Activated T-helper 2 cell treated with anti-CD3 and anti-CD28 coated beads, Interferon-gamma antibody, Interleukin-2, Interleukin-4, amounts not matched to agents 10 μg/mL and 5 μg/mL and 100 μg/mL, durations not matched to agents 14 hours and 24 hours and 36 hours (primary cell): ENCODE results near the gene SSBP4. TPM values are rescaled to one million over a fixed set of nuclear protein-coding genes. Genes with fewer than 3 reads are reported as not detected.
"Not testable (repeated sequence)": the region's sequence is repeated elsewhere in the genome, so short reads cannot be mapped to it uniquely, and the experiment has no call there.

Experiments
- DNase-seq: peaks from one replicate; pipeline ENCODE4 v3.0.0; 2021; ENCODE audit warnings: low spot score
- H3K27ac Mint-ChIP-seq: one replicate; pipeline ENCODE4 v1.8.0; 2021; ENCODE audit warnings: mixed read lengths
- H3K27me3 Mint-ChIP-seq: one replicate; pipeline ENCODE4 v1.8.0; 2021; ENCODE audit warnings: low read depth, mixed read lengths
- H3K36me3 Mint-ChIP-seq: one replicate; pipeline ENCODE4 v1.8.0; 2021; ENCODE audit warnings: low read depth, mixed read lengths
- H3K4me1 Mint-ChIP-seq: one replicate; pipeline ENCODE4 v1.8.0; 2021; ENCODE audit warnings: low read depth, mixed read lengths
- H3K4me3 Mint-ChIP-seq: one replicate; pipeline ENCODE4 v1.8.0; 2021; ENCODE audit warnings: low read depth, mild to moderate bottlenecking, moderate library complexity, mixed read lengths
- H3K9me3 Mint-ChIP-seq: one replicate; pipeline ENCODE4 v1.8.0; 2021; ENCODE audit warnings: mixed read lengths
- intact Hi-C: fragments of 100-400 bp; cut with micrococcal nuclease; formaldehyde crosslinking; loops from one replicate; pipeline ENCODE4 v1.15.1; 2023
- total RNA-seq: library from RNA; stranded (reverse); gene quantifications from 2 replicates; pipeline ENCODE4 v1.2.3, GENCODE V29; 2022

The SSBP4 gene
- total RNA-seq = 133 and 146 TPM in 2 replicates

- Mint-ChIP-seq H3K27me3 (no peaks in the 10 kb centered on the region), H3K9me3 (no peaks in the 10 kb centered on the region), H3K4me1 (peaks cover 70% of the 10 kb centered on the region), H3K4me3 (peak within 1 kb of the TSS; percentile 88), H3K27ac (peak within 1 kb of the TSS; percentile 82), H3K36me3 (peaks cover 11% of the 10 kb centered on the region)
- intact Hi-C loops = no loop called here
- DNase-seq = peak; percentile 74
These were observed at the start of gene SSBP4 for GRCh38 chr19:18419195-18419698. SSBP4 (plus strand) TSS chr19:18419398; CDS start chr19:18419649, 251 bp downstream.

DNA sequence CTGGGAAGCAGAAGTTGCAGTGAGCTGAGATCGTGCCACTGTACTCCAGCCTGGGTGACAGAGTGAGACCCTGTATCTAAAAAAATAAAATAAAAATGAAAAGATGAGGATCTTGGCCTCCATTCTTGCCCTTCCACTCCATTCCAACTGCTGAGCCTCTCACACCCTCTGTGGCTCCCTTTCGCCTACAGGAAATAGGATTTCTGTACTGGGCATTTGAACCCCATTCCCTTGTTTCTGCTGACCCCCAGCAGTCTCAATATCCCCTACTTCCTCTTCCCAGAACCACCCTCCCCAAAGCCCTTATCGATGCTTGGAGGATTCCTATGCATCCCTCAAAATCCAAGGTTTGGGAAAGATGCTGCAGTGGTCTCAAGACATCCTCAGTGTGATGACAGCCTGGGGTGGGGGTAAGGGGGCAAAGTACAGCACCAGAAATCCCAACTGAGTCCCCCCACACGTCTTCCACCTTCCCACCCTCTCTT is 45.7 kb upstream of the SSBP4 start:
- Mint-ChIP-seq H3K27me3 (no peaks in the 10 kb centered on the region), H3K4me3 (no peak overlapping the region), H3K4me1 (peaks cover 12% of the 10 kb centered on the region), H3K27ac (peak overlapping the region; percentile 64), H3K36me3 (no peaks in the 10 kb centered on the region), H3K9me3 (no peaks in the 10 kb centered on the region)
- no peak for DNase-seq
- intact Hi-C loops = no loop called here

DNA sequence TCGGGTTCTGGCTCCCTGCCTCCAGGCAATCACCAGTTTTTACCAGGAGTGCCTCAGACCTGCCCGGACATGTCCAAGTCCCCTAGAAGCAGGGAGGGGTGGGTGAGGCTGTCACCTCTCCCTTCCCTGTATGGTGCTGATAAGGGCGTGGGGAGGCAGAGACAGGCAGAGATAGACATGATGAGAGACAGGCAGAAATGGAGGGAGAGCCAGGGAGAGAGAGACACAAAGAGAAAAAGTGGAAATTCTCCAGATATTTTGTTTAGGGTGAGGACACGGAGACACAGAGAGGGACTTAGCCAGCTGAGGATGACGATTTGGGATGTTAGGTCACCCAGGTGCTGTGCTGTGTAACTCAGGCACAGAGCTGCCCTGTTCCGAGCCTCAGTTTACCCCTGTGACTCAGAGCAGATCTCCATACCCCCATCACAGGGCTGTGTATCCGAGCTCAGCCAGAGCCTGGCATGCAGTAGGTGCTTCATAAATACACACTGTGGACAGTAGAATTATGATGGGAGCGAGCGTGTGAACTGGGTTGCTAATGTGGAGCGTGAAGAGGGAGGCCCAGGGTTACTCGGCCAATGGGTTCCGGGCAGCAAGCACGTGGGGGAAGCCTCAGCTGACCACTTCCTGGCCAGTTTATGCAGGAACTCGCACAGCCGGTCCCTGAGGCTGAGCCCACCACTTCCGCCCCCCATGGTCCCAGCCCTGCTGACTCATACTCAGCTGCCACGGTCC is 45.1 kb upstream of the SSBP4 start:
- peaks cover 12% of the 10 kb centered on the region for H3K4me1 Mint-ChIP-seq

DNA sequence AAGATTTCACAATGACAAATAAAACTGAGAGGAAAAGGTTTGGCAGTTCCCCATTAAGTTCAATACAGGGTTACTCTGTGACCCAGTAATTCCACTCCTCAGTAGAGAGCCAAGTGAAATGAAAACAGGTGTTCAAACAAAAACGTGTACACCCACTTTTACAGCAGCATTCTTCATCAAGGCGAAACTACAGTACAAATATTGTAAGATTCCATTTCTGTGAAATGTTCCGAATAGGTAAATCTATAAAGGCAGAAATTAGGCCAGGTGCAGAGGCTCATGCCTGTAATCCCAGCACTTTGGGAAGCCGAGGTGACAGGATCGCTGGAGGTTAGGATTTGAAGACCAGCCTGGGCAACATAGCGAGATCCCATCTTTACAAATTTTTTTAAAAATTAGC is 42.2 kb upstream of the SSBP4 start:
- Mint-ChIP-seq H3K27me3 (peaks cover 2% of the 10 kb centered on the region), H3K4me1 (peaks cover 12% of the 10 kb centered on the region), H3K27ac (no peak overlapping the region), H3K36me3 (no peaks in the 10 kb centered on the region), H3K9me3 (no peaks in the 10 kb centered on the region), H3K4me3 (no peak overlapping the region)
- no peak for DNase-seq
- intact Hi-C loops = no loop called here

More for the DNA sequence above, 45.1 kb upstream of the SSBP4 start:
- peak overlapping the region; percentile 64 for H3K27ac Mint-ChIP-seq
- no peaks in the 10 kb centered on the region for H3K9me3 Mint-ChIP-seq
- H3K27me3 Mint-ChIP-seq = no peaks in the 10 kb centered on the region
- H3K36me3 Mint-ChIP-seq = no peaks in the 10 kb centered on the region
- DNase-seq = peak; percentile 60
- intact Hi-C loops = no loop called here
- peak overlapping the region; percentile 15 for H3K4me3 Mint-ChIP-seq

DNA sequence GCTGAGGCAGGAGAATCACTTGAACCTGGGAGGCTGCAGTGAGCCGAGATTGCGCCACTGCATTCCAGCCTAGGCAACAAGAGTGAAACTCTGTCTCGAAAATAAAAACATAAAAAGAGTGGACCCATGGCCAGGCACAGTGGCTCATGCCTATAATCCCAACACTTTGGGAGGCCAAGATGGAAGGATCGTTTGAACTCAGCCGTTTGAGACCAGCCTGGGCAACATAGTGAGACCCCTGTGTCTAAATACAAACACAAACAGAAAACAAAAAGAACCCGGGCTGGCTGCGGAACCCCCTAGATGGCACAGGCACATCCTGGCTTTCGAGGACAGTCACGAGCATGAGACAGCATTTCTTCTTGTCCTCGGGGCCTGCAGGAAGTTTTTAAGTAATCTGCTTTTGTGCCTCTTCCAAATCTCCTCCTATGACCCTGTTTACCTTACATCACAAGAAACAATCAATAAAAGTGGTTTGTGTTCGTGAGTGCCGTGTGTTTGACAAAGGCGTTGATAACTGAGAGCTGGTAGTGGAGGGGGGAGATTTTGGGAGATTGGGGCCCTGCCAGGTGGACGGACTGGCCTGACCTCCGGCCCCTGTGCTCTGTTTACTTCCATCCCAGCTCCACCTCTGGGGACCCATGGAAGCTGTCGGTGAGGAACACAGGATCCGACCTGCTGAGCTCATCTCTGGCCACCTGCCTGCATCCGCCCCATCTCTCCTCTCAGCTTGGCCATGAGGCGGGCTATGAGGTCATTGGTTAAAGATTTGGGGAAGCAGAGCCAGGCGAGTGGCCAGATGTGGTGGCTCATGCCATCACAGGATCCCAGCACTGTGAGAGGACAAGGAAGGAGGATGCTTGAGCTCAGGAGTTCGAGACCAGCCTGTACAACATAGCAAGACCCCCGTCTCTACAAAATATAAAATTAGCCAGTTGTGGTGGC is 39.1 kb upstream of the SSBP4 start:
- no peak overlapping the region for H3K4me3 Mint-ChIP-seq
- H3K9me3 Mint-ChIP-seq = no peaks in the 10 kb centered on the region
- no peaks in the 10 kb centered on the region for H3K36me3 Mint-ChIP-seq
- intact Hi-C loops = no loop called here
- no peak for DNase-seq
- H3K4me1 Mint-ChIP-seq = peaks cover 2% of the 10 kb centered on the region
- H3K27me3 Mint-ChIP-seq = peaks cover 5% of the 10 kb centered on the region
- no peak overlapping the region for H3K27ac Mint-ChIP-seq

DNA sequence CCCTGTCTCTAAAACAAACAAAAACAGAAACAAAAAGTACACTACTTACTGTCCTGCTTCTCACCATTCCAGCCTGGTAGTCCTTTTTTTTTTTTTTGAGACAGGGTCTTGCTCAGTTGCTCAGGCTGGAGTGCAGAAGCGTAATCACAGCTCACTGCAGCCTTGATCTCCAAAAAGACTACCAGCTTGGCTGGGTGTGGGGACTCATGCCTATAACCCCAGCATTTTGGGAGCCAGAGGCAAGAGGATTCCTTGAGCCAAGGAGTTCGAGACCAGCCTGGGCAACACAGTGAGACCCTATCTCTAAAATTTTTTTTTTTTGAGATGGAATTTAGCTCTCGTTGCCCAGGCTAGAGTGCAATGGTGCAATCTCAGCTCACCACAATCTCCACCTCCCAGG is 38.4 kb upstream of the SSBP4 start:
- H3K4me3 Mint-ChIP-seq = no peak overlapping the region
- H3K27ac Mint-ChIP-seq = no peak overlapping the region
- H3K36me3 Mint-ChIP-seq = no peaks in the 10 kb centered on the region
- peaks cover 2% of the 10 kb centered on the region for H3K4me1 Mint-ChIP-seq
- peaks cover 8% of the 10 kb centered on the region for H3K27me3 Mint-ChIP-seq
- no peaks in the 10 kb centered on the region for H3K9me3 Mint-ChIP-seq
- DNase-seq = no peak
- intact Hi-C loops = no loop called here

DNA sequence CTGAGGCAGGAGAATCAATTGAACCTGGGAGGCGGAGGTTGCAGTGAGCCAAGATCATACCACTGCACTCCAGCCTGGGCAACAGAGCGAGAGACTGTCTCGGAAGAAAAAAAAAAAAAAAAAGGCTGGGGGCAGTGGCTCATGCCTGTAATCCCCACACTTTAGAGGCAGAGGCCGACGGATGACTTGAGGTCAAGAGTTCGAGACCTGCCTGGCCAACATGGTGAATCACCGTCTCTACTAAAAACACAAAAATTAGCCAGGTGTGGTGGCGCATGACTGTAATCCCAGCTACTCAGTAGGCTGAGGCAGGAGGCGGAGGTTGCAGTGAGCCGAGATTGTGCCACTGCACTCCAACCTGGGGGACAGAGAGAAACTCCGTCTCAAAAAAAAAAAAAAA is 35.6 kb upstream of the SSBP4 start:
- H3K27me3 Mint-ChIP-seq = peaks cover 27% of the 10 kb centered on the region
- not testable (repeated sequence) for H3K9me3 Mint-ChIP-seq

DNA sequence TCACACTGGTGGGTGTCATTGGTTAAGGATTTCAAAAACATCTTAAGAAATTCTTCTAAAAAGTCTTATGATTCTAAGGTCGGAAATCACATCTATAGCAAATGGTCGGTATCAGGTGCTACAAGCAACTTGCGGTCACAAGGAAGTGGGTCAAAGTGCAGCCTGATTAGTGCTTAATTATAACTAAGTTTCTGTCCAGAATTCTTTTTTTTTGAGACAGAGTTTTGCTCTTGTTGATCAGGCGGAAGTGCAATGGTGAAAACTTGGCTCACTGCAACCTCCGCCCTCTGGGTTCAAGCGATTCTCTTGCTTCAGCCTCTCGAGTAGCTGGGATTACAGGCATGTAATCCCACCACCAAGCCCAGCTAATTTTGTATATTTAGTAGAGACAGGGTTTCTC is 34.4 kb upstream of the SSBP4 start:
- intact Hi-C loops = no loop called here
- Mint-ChIP-seq H3K27me3 (peaks cover 35% of the 10 kb centered on the region), H3K27ac (no peak overlapping the region), H3K4me1 (peaks cover 4% of the 10 kb centered on the region), H3K9me3 (no peaks in the 10 kb centered on the region), H3K4me3 (no peak overlapping the region), H3K36me3 (no peaks in the 10 kb centered on the region)
- no peak for DNase-seq

More for the DNA sequence above, 35.6 kb upstream of the SSBP4 start:
- intact Hi-C loops, H3K27ac Mint-ChIP-seq, DNase-seq, H3K4me3 Mint-ChIP-seq, H3K36me3 Mint-ChIP-seq, H3K4me1 Mint-ChIP-seq: not testable (repeated sequence)

GRCh38 chr19:18385359-18385674 is 33.9 kb upstream of the SSBP4 start:
- no peak overlapping the region for H3K27ac Mint-ChIP-seq
- peaks cover 4% of the 10 kb centered on the region for H3K4me1 Mint-ChIP-seq
- H3K36me3 Mint-ChIP-seq = no peaks in the 10 kb centered on the region
- DNase-seq = no peak
- no peak overlapping the region for H3K4me3 Mint-ChIP-seq
- H3K27me3 Mint-ChIP-seq = peaks cover 41% of the 10 kb centered on the region
- H3K9me3 Mint-ChIP-seq = no peaks in the 10 kb centered on the region
- intact Hi-C loops = no loop called here

DNA sequence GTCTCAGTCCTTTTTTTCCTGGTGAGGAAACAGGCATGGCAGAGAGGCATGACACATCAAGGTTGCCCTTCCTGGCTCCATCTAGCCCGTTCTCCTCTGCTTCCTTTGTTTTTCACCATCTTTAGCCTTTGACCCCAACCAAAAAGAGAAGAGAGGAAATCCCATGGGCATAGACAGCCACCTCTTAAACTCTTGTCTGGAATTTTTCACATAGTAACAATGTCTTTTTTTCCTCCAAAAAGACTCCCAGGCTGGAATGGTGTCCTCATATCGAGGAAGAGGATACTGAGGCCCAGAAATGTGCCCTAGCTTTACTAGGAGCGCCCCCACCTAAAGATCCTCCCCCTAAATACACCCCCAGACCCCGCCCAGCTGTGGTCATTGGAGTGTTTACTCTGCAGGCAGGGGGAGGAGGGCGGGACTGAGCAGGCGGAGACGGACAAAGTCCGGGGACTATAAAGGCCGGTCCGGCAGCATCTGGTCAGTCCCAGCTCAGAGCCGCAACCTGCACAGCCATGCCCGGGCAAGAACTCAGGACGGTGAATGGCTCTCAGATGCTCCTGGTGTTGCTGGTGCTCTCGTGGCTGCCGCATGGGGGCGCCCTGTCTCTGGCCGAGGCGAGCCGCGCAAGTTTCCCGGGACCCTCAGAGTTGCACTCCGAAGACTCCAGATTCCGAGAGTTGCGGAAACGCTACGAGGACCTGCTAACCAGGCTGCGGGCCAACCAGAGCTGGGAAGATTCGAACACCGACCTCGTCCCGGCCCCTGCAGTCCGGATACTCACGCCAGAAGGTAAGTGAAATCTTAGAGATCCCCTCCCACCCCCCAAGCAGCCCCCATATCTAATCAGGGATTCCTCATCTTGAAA is 33.3 kb upstream of the SSBP4 start, which contains the start of gene GDF15:
GDF15 (plus strand) TSS at position 484 of the 868 bp plus-strand sequence; CDS start at position 516, 32 bp downstream.
- no peak within 1 kb of the TSS for H3K4me3 Mint-ChIP-seq
- no peaks in the 10 kb centered on the region for H3K36me3 Mint-ChIP-seq
- intact Hi-C loops = no loop called here
- peaks cover 4% of the 10 kb centered on the region for H3K4me1 Mint-ChIP-seq
- no peak for DNase-seq
- H3K27me3 Mint-ChIP-seq = peaks cover 46% of the 10 kb centered on the region
- H3K9me3 Mint-ChIP-seq = no peaks in the 10 kb centered on the region
- no peak within 1 kb of the TSS for H3K27ac Mint-ChIP-seq

DNA sequence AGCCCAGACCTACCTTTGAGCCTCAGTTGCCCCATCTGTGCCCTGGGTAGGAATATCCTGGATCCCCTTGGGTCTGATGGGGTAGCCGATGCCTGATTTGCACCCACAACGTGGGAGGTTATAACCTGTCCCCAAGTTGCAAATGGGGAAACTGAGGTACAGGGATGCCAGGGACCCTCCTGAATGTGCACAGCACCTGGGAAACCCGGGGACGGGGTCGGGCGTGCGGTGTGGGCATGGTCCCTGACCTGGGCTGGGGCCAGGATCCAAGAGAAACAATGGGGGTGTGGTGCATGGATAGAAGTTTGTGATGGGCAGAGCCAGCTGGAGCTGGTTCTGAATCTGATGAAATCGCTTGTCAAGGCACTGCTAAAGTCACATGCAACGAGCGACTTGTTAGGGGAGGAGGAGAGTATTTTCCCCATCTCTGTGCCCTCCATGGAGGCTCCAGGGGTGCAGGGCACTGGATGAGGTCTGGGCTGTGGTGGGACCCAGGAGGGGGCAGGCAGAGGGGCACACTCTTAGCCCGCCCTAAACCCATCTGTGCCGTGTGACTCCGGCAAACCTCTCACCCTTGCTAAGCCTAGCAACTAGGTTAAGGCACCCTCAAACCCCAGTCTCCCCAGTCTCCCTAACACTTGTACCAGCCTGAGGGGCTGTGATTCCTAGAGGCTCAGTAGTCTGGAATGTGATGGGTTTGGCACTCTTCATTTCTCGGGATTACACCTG is 32.5 kb upstream of the SSBP4 start:
- no peaks in the 10 kb centered on the region for H3K9me3 Mint-ChIP-seq
- peaks cover 47% of the 10 kb centered on the region for H3K27me3 Mint-ChIP-seq
- H3K4me1 Mint-ChIP-seq = peaks cover 4% of the 10 kb centered on the region
- no peak overlapping the region for H3K27ac Mint-ChIP-seq
- no peak for DNase-seq
- no peak overlapping the region for H3K4me3 Mint-ChIP-seq
- H3K36me3 Mint-ChIP-seq = no peaks in the 10 kb centered on the region
- intact Hi-C loops = no loop called here
